RWPE1 (cell line): ENCODE data around the gene LYSMD2.
A peak's percentile ranks its signal among the peaks of the same experiment; 100 is the strongest.

Source experiments
- CTCF ChIA-PET: fragments of 350-600 bp; sonication (Branson Sonifier 250); formaldehyde crosslinking; extraction: SDS; loops from one replicate; lab custom pipeline; 2021; lab: Yijun Ruan, JAX
- POLR2A ChIA-PET: fragments of 400-600 bp; formaldehyde crosslinking; extraction: SDS; loops from one replicate; lab custom pipeline; 2020; ENCODE audit warnings: antibody characterized with exemption; ENCODE audit not compliant: low non-redundant PET; lab: Yijun Ruan, JAX
- DNase-seq: peaks from one replicate; pipeline ENCODE4 v3.0.0; 2012; ENCODE audit warnings: low spot score
- H3K27ac ChIP-seq: fragments of 450-650 bp; 2 replicates; pipeline ENCODE4 v1.5.1; 2017
- TF ChIP-seq, protein P1 (sequence below): fragments of 450-650 bp; conservative IDR thresholded peaks from 2 replicates; pipeline ENCODE4 v1.5.1; 2017; ENCODE audit warnings: low read depth, mild to moderate bottlenecking

Gene LYSMD2

DNA sequence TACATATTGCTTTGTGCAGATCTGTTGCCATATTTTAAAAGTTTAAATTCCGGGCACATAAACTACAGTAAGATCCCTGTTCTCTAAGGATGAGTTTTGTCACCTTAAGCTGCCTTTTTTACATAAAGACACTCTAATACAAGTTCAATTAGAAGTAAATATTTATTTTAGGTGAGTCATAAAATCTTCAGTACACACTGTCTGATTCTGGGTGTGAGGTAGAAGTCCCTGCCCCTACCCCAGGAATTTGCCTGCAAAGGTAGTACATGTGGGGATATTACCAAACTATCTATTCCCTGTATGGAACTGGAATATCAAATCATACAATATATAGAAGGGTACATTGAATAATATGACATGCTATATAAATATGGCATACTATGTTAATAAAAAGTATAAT lies 49.9 kb downstream of the LYSMD2 start:
- no peak for DNase-seq
- TF ChIP-seq, protein P1, sequence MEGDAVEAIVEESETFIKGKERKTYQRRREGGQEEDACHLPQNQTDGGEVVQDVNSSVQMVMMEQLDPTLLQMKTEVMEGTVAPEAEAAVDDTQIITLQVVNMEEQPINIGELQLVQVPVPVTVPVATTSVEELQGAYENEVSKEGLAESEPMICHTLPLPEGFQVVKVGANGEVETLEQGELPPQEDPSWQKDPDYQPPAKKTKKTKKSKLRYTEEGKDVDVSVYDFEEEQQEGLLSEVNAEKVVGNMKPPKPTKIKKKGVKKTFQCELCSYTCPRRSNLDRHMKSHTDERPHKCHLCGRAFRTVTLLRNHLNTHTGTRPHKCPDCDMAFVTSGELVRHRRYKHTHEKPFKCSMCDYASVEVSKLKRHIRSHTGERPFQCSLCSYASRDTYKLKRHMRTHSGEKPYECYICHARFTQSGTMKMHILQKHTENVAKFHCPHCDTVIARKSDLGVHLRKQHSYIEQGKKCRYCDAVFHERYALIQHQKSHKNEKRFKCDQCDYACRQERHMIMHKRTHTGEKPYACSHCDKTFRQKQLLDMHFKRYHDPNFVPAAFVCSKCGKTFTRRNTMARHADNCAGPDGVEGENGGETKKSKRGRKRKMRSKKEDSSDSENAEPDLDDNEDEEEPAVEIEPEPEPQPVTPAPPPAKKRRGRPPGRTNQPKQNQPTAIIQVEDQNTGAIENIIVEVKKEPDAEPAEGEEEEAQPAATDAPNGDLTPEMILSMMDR: no peak
- ChIA-PET POLR2A (no interaction called here), CTCF (no interaction called here)
- H3K27ac ChIP-seq: no peak overlapping the region

DNA sequence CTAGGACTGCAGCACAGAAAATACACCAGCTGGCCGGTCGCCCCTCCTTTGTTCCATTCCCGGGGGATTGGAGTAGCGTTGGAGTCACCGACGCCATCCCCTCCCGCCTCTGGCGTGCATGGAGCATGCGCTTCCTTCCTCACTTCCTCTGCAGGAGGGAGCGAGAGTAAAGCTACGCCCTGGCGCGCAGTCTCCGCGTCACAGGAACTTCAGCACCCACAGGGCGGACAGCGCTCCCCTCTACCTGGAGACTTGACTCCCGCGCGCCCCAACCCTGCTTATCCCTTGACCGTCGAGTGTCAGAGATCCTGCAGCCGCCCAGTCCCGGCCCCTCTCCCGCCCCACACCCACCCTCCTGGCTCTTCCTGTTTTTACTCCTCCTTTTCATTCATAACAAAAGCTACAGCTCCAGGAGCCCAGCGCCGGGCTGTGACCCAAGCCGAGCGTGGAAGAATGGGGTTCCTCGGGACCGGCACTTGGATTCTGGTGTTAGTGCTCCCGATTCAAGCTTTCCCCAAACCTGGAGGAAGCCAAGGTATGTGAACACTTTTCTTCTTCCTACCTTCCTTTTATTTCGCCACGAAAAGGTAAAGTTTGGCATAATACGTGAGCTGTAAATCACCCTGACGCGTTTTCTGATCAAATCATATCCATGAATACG lies 56.0 kb downstream of the LYSMD2 start, which contains the start of gene SCG3:
SCG3 (plus strand) TSS at position 201 of the 661 bp plus-strand sequence; CDS start at position 454, 253 bp downstream.
- CTCF ChIA-PET: interaction anchor here (0.6 to 0.7 kb wide), 3 partner anchors 133 to 1536 kb away, joined by 3 to 4 read pairs (median 4); no protein-coding TSS in a partner anchor
- peak; percentile 67 for DNase-seq
- POLR2A ChIA-PET: no interaction called here
- H3K27ac ChIP-seq: no peak within 1 kb of the TSS
- TF ChIP-seq, protein P1: no peak

DNA sequence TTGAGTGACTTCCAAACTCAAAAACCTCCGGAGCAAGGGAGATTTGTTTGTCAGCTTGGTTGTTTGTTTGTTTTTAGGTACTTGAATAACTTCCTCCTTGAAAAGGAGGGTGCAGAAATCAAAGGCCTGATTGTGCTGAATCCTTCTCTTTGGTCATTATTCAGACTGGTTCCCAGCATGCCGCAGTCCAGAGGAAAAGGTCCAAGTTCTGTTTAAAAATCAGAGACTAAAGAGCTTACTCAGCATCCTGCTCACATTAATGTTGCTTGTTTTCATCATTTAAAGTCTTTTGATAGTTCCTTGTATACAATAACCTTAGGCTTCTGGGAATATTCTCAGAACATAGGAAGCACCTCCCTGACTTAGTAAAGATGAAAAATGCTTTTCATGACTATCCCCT lies 57.1 kb downstream of the LYSMD2 start:
- CTCF ChIA-PET: interaction anchor here (0.5 to 0.9 kb wide), 2 partner anchors 67 to 96 kb away, joined by 3 to 6 read pairs; no protein-coding TSS in a partner anchor

DNA sequence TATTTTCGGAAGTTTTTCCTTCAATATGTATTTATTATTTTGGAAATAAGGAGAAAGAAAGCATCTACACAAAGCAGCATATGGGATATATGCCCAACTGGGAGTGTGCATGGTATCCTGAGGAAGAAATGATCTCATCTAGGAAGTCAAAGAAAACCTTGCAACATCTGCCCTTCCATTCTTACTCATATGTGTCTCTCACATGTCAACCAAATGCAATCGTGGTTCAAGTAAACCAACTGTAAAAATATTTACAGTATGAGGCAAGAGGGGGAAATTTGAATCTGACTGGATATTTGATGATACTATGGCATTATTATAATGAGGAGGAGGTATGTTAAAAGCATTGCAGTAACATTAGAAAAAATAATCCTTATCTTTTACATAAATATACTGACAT lies 59.4 kb downstream of the LYSMD2 start:
- no peak for DNase-seq
- ChIA-PET CTCF (no interaction called here), POLR2A (no interaction called here)
- H3K27ac ChIP-seq: no peak overlapping the region
- TF ChIP-seq, protein P1: no peak

More for the DNA sequence above, 57.1 kb downstream of the LYSMD2 start:
- no peak for DNase-seq
- TF ChIP-seq, protein P1: no peak
- POLR2A ChIA-PET: no interaction called here
- no peak overlapping the region for H3K27ac ChIP-seq

DNA sequence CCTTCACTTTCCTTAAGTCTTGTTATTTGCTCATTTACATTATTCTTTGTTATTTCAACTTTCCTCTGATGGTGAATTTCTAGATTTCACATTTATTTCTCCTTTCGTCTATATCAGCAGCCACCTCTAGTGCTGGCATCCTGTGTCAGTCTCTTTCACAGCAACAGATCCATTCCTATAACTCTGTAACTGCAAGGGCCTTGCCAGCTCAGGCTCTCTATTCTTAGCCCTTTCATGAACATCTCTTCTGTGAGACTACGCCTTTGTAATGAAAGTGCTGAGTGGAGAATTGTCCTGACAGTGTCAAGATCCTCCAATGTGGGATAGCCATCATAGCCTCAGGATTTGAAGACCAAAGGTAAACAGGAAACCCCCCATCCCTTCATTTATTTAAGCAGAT lies 60.0 kb downstream of the LYSMD2 start:
- no peak overlapping the region for H3K27ac ChIP-seq
- TF ChIP-seq, protein P1: no peak
- CTCF ChIA-PET: no interaction called here
- POLR2A ChIA-PET: no interaction called here
- DNase-seq: no peak

DNA sequence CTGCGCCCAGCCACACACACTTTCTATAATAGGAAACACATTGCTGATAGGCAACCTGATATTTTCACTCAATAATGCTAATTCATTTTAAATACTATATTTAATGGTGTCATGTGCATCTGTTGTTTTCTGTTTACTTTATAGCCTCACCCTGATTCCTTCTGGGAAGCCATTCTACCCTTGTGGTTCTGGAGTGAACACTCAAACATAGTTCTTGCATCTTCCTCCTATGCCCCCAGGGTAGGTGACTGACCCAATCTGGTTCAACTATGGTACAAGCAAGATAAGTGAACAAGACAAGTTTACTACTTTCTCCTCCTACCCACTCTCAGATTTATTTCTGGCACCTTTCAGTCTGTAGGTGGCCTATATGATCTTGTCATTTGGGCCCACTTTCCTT lies 60.4 kb downstream of the LYSMD2 start:
- POLR2A ChIA-PET: no interaction called here
- DNase-seq: no peak
- TF ChIP-seq, protein P1: no peak
- CTCF ChIA-PET: interaction anchor here (0.6 to 0.7 kb wide), 2 partner anchors 24 to 100 kb away, joined by 3 read pairs; no protein-coding TSS in a partner anchor
- H3K27ac ChIP-seq: no peak overlapping the region
